HuH-7 (cell line): ENCODE results near the gene UBE3B.
A peak's percentile ranks its signal among the peaks of the same experiment; 100 is the strongest.
"Not testable (repeated sequence)": the region's sequence is repeated elsewhere in the genome, so short reads cannot be mapped to it uniquely, and the experiment has no call there.

ENCODE experiments used
- DNase-seq: peaks from one replicate; pipeline ENCODE4 v3.0.0; 2011; ENCODE audit warnings: low spot score

Gene UBE3B

GRCh38 chr12:109477185-109477962, at the start of gene UBE3B, which contains the start of gene KCTD10:
Gene UBE3B (plus strand): TSS chr12:109477634. CDS start chr12:109483552, 5,918 bp downstream.
Gene KCTD10 (minus strand): TSS chr12:109477300. CDS start chr12:109477262, 38 bp downstream.
- peak; percentile 94 for DNase-seq

GRCh38 chr12:109428037-109428629, 49.3 kb upstream of the UBE3B start:
- DNase-seq = peak; percentile 77

GRCh38 chr12:109428804-109429203, 48.6 kb upstream of the UBE3B start:
- not testable (repeated sequence) for DNase-seq

- no peak for DNase-seq
Measured at GRCh38 chr12:109430244-109430643, 47.2 kb upstream of the UBE3B start.

- no peak for DNase-seq
Measured at GRCh38 chr12:109432431-109432830, 45.0 kb upstream of the UBE3B start.

GRCh38 chr12:109432842-109433304, 44.6 kb upstream of the UBE3B start:
- DNase-seq = peak; percentile 75

- peak; percentile 75 for DNase-seq
Measured at GRCh38 chr12:109433618-109434017, 43.8 kb upstream of the UBE3B start.

GRCh38 chr12:109434582-109434981, 42.9 kb upstream of the UBE3B start:
- no peak for DNase-seq

GRCh38 chr12:109435428-109436187, 41.8 kb upstream of the UBE3B start:
- DNase-seq = no peak

GRCh38 chr12:109436188-109436560, 41.3 kb upstream of the UBE3B start:
- no peak for DNase-seq

- no peak for DNase-seq
Measured at GRCh38 chr12:109439181-109439580, 38.3 kb upstream of the UBE3B start.

GRCh38 chr12:109439951-109440350, 37.5 kb upstream of the UBE3B start:
- DNase-seq = not testable (repeated sequence)

GRCh38 chr12:109440851-109441490, 36.5 kb upstream of the UBE3B start:
- DNase-seq = no peak

- no peak for DNase-seq
Measured at GRCh38 chr12:109443794-109444193, 33.6 kb upstream of the UBE3B start.

- no peak for DNase-seq
Measured at GRCh38 chr12:109444259-109444658, 33.2 kb upstream of the UBE3B start.

GRCh38 chr12:109445191-109445609, 32.2 kb upstream of the UBE3B start:
- no peak for DNase-seq

- DNase-seq = no peak
Measured at GRCh38 chr12:109446869-109447268, 30.6 kb upstream of the UBE3B start.

- no peak for DNase-seq
Measured at GRCh38 chr12:109447482-109447881, 30.0 kb upstream of the UBE3B start.

GRCh38 chr12:109448272-109448671, 29.2 kb upstream of the UBE3B start:
- no peak for DNase-seq

GRCh38 chr12:109448707-109449390, 28.6 kb upstream of the UBE3B start:
- no peak for DNase-seq

GRCh38 chr12:109449845-109450532, 27.4 kb upstream of the UBE3B start:
- peak; percentile 40 for DNase-seq
